MV-4-11 (cell line): ENCODE measurements around the gene SLC26A2.
"Not testable (repeated sequence)": the region's sequence is repeated elsewhere in the genome, so short reads cannot be mapped to it uniquely, and the experiment has no call there.

Experiments
- DNase-seq: peaks from one replicate; lab custom pipeline; 2025; lab: John Stamatoyannopoulos, UW

SLC26A2 gene

DNA sequence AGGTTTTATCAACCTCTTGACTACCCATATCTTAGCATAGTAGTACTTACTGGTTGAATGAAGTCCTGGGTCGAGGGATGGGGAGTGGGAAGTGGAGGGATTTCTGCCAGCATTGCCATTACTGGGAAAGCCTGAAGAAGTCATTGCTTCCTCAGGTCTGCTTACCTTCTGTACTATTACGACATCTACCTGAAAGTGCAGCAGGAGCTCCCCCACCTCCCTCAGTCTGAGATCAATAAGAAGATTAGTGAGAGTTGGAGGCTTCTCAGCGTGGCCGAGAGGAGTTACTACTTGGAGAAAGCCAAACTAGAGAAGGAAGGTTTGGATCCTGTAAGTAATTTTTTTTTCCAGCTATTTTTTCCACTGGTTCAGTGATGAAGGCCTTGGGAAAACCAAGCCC is 45.8 kb downstream of the SLC26A2 start:
- DNase-seq = no peak

DNA sequence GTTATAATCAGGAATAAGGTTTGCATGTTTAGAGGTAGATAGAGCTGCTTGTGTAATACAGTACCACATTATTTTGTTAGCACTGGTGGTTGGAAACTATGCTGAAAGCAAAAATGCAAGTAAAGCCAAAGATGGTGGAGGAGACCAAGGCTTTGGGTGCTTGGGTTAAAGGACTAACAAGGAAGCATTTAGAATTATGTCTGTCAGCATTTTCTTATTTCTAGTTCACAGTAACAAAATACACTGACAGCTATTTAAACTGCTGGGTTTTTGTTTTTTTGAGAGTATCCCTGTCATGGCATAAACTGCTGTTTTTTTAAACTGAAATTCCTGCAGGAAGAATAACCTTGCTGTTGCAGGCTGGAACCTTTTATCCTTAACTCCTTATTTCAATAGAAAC is 46.5 kb downstream of the SLC26A2 start:
- no peak for DNase-seq

DNA sequence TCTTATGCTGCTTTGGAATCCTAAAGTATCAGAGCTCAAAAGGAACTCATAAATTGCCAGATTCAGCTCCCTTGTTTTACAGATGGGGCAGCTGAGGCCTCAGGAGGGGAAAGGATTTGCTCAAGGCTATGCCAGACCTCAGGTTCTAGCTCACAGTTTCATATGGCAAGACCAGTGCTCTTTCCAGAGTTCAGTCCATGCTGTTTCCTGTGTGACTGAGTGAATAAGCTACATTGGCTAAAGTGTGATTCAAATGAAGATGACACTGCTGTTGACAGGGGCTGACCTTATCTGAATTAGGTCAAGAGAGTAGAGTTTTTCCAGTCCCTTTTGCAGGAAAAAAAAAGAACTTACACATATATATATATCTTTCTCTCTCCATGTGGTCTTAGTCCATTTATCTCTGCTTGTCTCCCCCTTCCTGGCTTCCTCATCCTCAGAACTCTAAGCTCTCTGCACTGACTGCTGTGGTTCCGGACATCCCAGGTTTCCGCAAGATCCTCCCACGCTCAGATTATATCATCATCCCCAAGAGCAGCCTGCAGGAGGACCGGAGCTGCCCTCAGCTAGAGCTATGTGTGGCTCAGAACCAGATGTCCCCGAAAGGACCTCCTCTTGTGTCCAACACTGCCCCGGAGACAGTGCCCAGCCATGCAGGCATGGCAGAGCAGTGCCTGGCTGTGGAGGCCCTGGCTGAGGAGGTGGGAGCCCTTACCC is 49.3 kb downstream of the SLC26A2 start:
- DNase-seq = no peak

DNA sequence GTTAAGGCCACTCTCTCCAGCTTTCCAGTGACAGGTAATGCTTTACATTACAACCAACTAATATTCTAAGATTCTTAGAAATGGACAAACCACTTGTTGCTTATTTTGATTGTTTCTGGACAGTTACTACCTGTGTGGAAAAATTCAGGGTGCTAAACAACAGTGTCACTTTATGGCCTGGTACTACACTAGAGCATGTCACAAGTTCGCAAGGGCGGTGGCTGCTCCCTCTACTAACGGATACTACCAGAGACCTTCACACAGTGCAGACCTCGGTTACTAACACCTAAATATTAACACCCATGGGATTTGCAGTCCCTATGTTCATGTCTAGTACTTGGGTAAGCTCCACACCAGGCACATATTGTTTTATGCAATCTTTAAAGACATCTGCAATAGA is 53.4 kb downstream of the SLC26A2 start:
- DNase-seq = no peak

DNA sequence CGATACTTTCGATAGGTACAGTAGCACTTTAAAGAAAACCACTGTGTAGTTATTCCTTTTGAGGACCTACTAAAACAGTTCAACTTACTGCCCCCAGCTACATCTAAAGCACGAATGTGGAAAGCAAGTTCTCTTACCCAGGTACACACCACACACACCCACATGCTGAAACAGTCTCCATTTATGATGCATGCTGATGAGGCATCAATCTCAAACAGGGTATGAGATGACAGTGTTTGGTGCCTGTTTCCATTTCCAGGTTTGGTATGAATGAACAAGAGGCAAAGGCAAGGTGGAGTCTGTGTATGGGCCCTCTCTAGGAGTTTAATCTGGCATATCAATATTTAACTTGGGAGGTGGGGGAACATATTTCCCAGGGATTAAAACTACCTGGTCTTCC is 53.9 kb downstream of the SLC26A2 start:
- DNase-seq = no peak

DNA sequence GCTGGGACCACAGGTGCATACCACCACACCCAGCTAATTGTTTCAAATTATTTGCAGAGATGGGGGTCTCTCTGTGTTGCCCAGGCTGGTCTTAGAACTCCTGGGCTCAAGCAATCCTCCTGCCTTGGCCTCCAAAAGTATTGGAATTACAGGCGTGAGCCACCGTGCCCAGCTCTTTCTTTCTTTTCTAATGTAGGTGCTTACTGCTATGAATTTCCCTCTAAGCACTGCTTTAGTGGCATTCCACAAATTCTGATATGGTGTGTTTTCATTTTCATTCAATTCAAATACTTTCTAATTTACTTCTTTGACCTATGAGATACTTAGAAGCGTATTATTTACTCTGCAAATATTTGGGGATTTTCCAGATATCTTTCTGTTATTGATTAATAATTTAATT is 54.9 kb downstream of the SLC26A2 start:
- DNase-seq = no peak

DNA sequence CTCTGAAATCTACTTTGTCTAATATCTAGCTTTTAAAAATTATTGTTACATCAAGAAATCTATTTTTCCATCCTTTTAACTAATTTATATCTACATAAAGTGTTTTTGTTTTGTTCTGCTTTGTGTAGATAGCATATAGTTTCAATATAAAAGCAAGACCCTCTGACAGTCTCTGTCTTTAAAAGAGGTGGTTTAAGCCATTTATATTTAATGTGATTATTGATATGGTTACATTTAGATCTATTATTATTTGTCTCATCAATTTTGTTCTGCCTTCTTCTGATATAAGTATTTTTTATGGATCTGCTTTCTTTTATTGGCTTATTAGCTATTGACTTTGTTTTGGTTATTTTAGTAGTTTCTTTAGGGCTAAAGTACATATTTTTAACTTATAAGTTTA is 56.0 kb downstream of the SLC26A2 start:
- DNase-seq = no peak

DNA sequence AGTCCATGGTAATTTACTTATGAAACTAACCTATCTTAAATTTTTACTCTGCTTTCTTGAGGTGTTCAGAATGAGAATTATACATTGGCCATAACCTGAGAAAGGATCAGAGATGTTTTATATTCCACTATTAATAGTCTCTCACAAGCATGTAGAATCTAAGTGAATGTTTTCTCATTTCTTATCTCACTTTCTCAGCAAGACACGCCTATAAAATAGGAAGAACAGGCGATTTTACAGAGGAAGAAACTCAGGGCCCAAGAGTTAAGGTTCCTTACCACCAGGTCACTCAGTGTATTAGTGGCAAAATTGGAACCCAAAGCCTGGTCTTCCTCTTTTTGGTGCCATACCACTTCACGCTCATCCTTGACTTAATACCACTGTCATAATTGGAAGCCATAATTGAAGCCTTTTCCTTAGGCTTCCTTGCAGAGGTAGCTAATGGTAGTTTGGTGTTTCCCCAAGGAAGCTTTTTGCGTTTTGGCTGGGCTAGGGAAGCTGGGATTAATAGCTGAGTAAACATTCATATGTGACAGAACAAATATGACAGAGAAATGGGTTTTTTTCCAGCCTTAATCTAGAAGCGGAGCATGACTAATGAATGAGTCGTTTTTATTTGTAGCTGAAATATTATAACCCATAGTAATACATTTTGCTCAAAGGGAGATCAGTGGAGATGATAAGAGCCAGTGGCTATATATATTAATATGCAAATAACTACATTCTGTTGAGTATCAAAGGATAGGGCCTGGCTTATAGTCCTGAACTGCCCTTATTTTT is 56.9 kb downstream of the SLC26A2 start:
- no peak for DNase-seq

DNA sequence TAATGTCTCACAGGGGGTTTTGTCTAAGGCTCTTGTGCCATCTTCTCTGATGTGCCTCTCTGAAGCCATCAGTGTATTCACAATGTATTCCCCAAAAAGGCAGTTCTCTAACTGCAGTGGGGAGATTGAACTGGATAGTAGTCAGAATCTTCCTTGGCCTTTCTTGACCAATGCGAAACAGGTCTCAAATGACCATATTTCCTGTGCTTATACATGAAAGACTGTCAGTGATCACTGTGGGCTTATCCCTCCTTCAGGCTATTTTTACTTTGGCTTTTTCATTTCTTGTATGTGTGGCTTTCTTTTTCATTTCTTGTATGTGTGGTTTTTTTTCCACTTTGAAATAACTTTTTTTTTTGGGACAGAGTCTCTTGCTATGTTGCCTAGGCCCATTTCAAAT is 59.7 kb downstream of the SLC26A2 start:
- no peak for DNase-seq

DNA sequence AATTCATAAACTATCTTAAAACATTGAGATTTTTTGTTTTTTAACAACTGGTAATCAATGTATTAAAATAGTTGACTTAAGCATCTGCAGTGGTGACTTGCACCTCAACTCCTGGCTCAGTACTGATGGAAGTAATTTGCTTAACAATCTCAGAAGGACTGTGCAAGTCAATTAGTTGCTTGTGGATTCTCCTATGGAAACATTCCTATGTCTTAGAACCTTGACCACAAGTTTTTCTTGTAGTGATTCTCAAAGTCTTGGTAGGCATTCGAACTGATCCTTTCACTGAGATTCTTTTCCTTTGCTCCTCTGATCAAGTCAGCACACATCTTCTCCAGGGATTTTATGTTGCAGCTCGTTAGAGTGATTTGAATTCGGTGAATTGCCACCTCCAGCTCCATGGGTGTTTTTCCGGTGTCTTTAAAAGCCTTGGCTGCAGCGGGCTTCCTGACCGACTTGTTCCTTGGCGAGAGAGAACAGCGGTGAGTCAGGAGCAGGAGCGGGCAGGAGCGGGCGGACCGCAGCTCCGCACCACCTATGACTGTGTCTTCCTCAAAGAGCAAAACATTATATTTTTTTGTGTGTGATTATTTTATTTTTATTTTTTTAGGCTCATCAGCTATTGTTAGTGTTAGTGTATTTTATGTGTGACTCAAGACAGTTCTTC is 61.1 kb downstream of the SLC26A2 start:
- DNase-seq = no peak

DNA sequence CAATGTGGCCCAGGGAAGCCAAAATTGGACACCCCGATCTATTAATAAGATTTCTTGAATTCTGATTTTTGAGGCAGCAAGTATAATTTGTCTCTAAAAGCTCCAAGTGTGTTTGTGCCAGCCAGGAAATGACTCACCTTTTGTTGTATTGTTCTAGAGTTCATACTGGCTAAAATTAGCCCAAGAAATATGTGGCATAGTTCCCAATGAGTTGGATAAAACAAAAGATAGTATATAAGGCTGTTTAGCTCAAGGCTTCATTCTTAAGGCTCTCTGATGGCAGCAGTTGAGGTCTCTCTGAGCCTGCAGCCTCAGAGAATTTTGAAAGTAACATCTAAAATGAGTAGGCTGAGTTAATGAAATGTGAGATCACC is 61.6 kb downstream of the SLC26A2 start:
- DNase-seq = no peak

DNA sequence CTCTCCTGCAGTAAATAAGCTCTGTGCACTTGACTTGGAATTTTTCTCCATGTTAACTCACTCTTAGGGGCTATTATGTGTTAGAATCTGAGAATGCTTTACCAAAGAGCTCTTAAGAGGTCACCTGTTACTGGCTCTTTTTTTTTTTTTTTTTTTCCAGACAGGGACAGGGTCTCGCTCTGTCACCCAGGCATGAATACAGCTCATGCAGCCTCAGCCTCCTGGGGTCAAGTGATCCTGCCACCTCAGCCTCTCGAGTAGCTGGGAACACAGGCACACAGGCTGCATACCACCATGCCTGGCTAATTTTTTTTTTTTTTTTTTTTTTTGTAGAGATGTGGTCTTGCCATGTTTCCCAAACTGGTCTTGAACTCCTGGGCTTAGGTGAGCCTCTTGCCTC is 62.1 kb downstream of the SLC26A2 start:
- DNase-seq = no peak

DNA sequence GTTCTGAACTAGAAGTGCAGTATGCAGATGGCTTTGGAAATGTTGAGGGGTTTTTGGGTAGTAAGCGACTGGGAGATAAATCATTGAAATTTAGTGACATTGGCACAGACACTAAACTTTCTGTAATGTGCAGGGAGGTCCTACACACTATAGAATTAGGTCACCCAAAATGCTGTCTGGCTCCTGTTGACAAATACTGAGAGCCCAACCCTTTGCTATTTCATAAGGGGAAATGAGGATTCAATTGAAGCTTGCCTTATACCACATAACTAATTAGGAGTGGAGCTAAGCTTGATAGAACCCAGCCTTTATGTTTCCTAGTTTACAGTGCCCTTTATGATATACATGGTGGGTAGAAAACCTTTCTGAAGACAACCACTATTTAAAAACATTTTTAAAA is 62.6 kb downstream of the SLC26A2 start:
- DNase-seq = peak; percentile 16

DNA sequence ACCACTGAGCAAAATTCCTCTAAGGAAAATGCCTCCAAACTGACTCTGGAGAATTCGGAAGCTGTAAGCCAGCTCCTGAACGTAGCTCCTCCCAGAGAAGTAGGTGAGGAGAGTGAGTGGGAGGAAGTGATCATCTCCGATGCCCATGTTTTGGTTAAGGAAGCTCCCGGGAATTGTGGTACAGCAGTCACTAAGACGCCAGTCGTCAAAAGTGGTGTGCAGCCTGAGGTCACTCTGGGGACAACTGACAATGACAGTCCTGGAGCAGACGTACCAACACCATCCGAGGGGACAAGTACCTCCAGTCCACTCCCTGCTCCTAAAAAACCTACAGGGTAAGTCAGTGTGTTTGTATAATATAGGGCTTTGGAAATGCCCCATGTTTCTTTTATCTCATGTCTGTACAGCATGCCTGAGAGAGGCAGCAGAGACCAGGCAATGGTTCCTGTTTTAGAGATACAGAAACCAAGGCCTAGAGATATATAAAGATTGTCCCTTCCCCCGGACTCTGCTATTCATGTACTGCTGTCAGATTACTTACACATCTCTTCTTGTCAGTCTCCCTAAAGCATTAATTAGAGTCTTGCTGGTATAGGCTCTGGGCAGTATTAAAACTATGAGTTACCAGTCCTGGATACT is 63.9 kb downstream of the SLC26A2 start:
- peak; percentile 50 for DNase-seq

DNA sequence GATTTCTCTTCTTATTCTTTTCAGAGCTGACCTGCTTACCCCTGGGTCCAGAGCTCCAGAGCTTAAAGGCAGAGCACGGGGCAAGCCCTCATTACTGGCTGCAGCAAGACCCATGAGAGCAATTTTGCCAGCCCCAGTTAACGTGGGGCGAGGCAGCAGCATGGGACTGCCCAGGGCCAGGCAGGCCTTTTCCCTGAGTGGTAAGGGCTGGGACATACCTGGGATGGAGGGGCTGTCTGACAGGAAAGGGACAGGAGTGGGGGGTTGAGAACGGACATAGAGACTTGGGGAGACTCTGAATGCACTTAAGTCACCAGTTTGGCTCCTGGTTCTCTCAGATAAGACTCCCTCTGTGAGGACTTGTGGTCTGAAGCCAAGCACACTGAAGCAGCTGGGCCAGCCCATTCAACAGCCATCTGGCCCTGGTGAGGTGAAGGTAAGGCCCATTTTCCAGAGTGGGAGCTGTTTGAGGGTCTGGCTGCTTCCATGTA is 66.2 kb downstream of the SLC26A2 start:
- DNase-seq = no peak

DNA sequence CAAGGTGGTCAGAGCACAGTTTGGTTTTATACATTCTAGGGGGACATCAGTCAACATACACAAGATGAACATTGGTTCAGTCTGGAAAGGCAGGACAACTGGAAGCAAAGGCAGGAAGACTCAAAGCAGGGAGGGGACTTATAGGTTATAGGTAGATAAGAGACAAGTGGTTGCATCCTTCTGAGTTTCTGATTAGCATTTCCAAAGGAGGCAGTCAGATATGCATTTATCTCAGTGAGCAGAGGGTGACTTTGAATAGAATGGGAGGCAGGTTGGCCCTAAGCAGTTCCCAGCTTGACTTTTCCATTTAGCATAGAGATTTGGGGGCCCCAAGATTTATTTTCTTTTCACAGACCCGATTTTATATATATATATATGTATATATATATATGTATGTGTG is 67.5 kb downstream of the SLC26A2 start:
- not testable (repeated sequence) for DNase-seq

DNA sequence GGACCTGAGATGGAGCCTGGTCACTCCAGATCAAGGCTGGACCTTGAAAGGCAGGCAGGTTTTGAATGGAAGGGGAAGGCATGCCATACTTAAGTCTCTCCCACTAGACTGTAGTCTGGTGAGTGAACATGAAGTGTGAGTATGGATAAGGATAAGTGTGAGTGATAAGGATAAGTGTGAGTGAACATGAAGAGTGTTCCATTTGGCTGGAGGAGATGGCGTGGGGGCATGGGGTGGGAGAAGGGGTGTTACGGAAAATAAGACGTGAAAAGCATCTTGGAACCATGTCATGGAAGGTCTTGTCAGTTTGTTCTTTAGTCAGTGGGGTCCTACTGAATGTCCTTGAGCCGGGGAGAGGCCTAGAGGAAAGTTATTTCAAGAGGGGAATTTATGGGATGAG is 72.8 kb downstream of the SLC26A2 start:
- no peak for DNase-seq

DNA sequence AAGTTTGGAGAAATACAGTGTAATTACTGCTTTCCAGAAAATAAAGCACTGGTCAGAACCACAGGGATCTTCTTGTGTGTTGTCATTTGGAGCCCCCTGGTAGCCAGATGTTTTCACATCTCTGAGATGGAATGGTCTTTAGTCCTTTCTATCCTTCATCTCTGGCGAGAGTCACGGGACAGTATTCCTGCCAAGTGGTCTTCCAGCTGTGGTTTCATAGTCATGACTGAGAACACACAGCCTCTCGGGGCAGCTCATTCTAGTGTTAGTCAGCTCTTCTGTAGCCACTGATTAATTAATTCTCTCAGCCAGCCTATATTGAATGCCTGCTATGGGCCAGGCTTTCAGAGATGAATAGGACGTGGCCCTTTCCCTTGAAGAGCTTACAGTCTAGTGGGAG is 74.1 kb downstream of the SLC26A2 start:
- no peak for DNase-seq

DNA sequence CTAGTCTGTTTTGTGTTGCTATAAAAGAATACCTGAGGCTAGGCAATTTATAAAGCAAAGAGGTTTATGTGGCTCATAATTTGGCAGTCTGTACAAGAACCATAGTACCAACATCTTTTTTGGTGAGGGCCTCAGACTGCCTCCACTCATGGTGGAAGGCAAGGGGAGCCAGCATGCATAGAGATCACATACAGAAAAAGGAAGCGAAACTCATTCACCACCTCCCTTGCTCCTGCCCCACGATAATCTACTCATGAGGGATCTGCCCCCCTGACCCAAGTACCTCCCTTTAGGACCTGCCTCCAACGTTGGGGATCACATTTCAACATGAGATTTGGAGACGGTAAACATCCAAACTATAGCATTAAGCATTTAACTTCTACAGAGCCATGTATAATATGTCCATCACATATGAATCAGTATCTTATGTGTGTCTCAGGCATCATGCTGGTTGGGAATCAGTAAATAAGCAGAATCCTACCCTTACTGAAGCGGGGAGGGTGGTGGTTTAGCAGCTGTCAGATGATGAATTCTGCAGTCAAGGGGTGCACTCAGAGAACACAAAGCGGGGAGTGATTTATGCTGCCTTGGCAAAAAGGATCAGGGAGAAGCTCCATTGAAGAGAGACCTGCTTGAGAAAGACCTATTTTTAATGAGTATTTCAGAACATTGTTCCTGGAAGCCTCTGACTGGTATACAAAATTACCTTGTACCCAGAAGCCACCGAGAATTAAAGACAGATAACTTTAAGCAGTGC is 74.8 kb downstream of the SLC26A2 start:
- peak; percentile 78 for DNase-seq

DNA sequence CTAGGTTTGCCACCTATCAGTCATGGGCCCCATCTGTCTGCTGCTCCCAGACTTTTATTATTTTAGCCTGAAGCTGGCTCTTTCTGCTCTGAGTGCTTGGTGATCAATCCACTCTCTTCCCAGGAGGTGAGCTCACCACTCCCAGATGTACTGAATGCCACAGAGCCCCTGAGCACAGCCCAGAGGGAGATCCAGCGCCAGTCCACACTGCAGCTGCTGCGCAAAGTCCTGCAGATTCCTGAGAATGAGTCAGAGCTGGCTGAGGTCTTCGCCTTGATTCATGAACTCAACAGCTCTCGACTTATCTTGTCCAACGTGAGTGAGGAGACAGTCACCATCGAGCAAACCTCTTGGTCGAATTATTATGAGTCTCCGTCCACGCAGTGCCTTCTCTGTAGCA is 76.0 kb downstream of the SLC26A2 start:
- no peak for DNase-seq
